ENCODE data around the gene EXD3. TPM values are rescaled to one million over a fixed set of nuclear protein-coding genes. Genes with fewer than 3 reads are reported as not detected.

The EXD3 gene
- total and polyA plus RNA-seq, 2 donors from 2014 or later, result 18.9 to 44.5 TPM

GRCh38 chr9:137449081-137449844 lies 26.3 kb upstream of the EXD3 start:
- Histone ChIP-seq H3K27ac (ENCODE audit: low read depth in 2 of 2, low read length in 2 of 2) (no peak overlapping the region), H3K9ac (ENCODE audit: low read length in 3 of 3) (no peak overlapping the region), H3K4me1 (ENCODE audit: control insufficient read depth in 2 of 3, insufficient read depth in 2 of 3, low read depth in 1 of 3, low read length in 3 of 3) (peaks cover 0 to 7% (median 0%) of the 10 kb centered on the region in 3 donors), H3K36me3 (ENCODE audit: control insufficient read depth in 2 of 3, insufficient read depth in 3 of 3, low read length in 3 of 3) (no peaks in the 10 kb centered on the region), H3K27me3 (ENCODE audit: control insufficient read depth, insufficient read depth, low read length) (no peaks in the 10 kb centered on the region), H3K4me3 (ENCODE audit: low read length in 3 of 3) (no peak overlapping the region), H3K9me3 (ENCODE audit: control insufficient read depth in 2 of 3, insufficient read depth in 1 of 3, low read length in 3 of 3) (no peaks in the 10 kb centered on the region)
- DNase-seq (peak in 2 of 5 donors; percentile 48 to 71), FAIRE-seq (no peak)
- intact Hi-C loops (cut with DNase I), result no loop called here
- no peak for TF ChIP-seq CTCF (IDR thresholded peaks at IDR 0.05; ENCODE audit: borderline replicate concordance, extremely low read depth, insufficient read depth)

GRCh38 chr9:137448602-137448962 lies 25.6 kb upstream of the EXD3 start:
- Histone ChIP-seq H3K27ac (ENCODE audit: low read depth in 2 of 2, low read length in 2 of 2) (no peak overlapping the region), H3K4me3 (ENCODE audit: low read length in 3 of 3) (no peak overlapping the region), H3K36me3 (ENCODE audit: control insufficient read depth in 2 of 3, insufficient read depth in 3 of 3, low read length in 3 of 3) (no peaks in the 10 kb centered on the region), H3K9ac (ENCODE audit: low read length in 3 of 3) (no peak overlapping the region), H3K9me3 (ENCODE audit: control insufficient read depth in 2 of 3, insufficient read depth in 1 of 3, low read length in 3 of 3) (no peaks in the 10 kb centered on the region), H3K4me1 (ENCODE audit: control insufficient read depth in 2 of 3, insufficient read depth in 2 of 3, low read depth in 1 of 3, low read length in 3 of 3) (peaks cover 0 to 6% (median 0%) of the 10 kb centered on the region in 3 donors), H3K27me3 (ENCODE audit: control insufficient read depth, insufficient read depth, low read length) (no peaks in the 10 kb centered on the region)
- DNase-seq, result peak in 1 of 5 donors; percentile 65
- intact Hi-C loops (cut with DNase I), result no loop called here
- no peak for FAIRE-seq
- TF ChIP-seq CTCF (IDR thresholded peaks at IDR 0.05; ENCODE audit: borderline replicate concordance, extremely low read depth, insufficient read depth), result no peak

- no peak overlapping the region for H3K4me3 ChIP-seq (ENCODE audit: low read length in 3 of 3)
- no peaks in the 10 kb centered on the region for H3K9me3 ChIP-seq (ENCODE audit: control insufficient read depth in 2 of 3, insufficient read depth in 1 of 3, low read length in 3 of 3)
- H3K9ac ChIP-seq (ENCODE audit: low read length in 3 of 3), result no peak overlapping the region
- peaks cover 0 to 6% (median 0%) of the 10 kb centered on the region in 3 donors for H3K4me1 ChIP-seq (ENCODE audit: control insufficient read depth in 2 of 3, insufficient read depth in 2 of 3, low read depth in 1 of 3, low read length in 3 of 3)
- TF ChIP-seq CTCF (IDR thresholded peaks at IDR 0.05; ENCODE audit: borderline replicate concordance, extremely low read depth, insufficient read depth), result no peak
- DNase-seq (peak in 4 of 5 donors; percentile 21 to 74 (median 47)), FAIRE-seq (no peak)
- no peak overlapping the region for H3K27ac ChIP-seq (ENCODE audit: low read depth in 2 of 2, low read length in 2 of 2)
- no peaks in the 10 kb centered on the region for H3K27me3 ChIP-seq (ENCODE audit: control insufficient read depth, insufficient read depth, low read length)
- no peaks in the 10 kb centered on the region for H3K36me3 ChIP-seq (ENCODE audit: control insufficient read depth in 2 of 3, insufficient read depth in 3 of 3, low read length in 3 of 3)
- intact Hi-C loops (cut with DNase I), result no loop called here
Measured at GRCh38 chr9:137447722-137448601, 25.0 kb upstream of the EXD3 start.
